ENCODE measurements around the gene C22orf15. TPM values are rescaled to one million over a fixed set of nuclear protein-coding genes. Genes with fewer than 3 reads are reported as not detected.
A peak's percentile ranks its signal among the peaks of the same experiment; 100 is the strongest.

Gene C22orf15
- total RNA-seq, 2 donors from 2014 or later: 1.5 to 2.2 TPM

- H3K36me3 Mint-ChIP-seq (ENCODE audit: low read depth): peaks cover 25% of the 10 kb centered on the region
These were observed 26.3 kb downstream of the C22orf15 start for GRCh38 chr22:23789121-23789520.

GRCh38 chr22:23789638-23790037 lies 26.8 kb downstream of the C22orf15 start:
- peak overlapping the region; percentile 74 for H3K27ac Mint-ChIP-seq
- H3K27ac ChIP-seq (ENCODE audit: low read depth, low read length): no peak overlapping the region
- TF ChIP-seq CTCF (conservative IDR thresholded peaks at IDR 0.05): peak; percentile 49
- no peaks in the 10 kb centered on the region for H3K9me3 ChIP-seq (ENCODE audit: control insufficient read depth, low read length)
- H3K27me3 Mint-ChIP-seq (ENCODE audit: insufficient read depth): no peaks in the 10 kb centered on the region
- peaks cover 19% of the 10 kb centered on the region for H3K4me1 ChIP-seq (ENCODE audit: control insufficient read depth, insufficient read depth, low read length)
- 86 to 89% methylated on average over 3 to 4 of the region's 4 CpGs for WGBS, 2 experiments (ENCODE audit: insufficient coverage in 1 of 2, insufficient read length in 1 of 2)
- H3K36me3 Mint-ChIP-seq (ENCODE audit: low read depth): peaks cover 30% of the 10 kb centered on the region
- no peaks in the 10 kb centered on the region for H3K9me3 Mint-ChIP-seq
- H3K36me3 ChIP-seq (ENCODE audit: control insufficient read depth, insufficient read depth, low read length): peaks cover 34% of the 10 kb centered on the region
- peaks cover 39% of the 10 kb centered on the region for H3K4me1 Mint-ChIP-seq
- H3K9ac ChIP-seq (ENCODE audit: extremely low read depth, low read length, poor library complexity, severe bottlenecking): peak overlapping the region; percentile 19
- no peaks in the 10 kb centered on the region for H3K27me3 ChIP-seq (ENCODE audit: control insufficient read depth, insufficient read depth, low read length, poor library complexity, severe bottlenecking)
- peak; percentile 60 for DNase-seq
- peak overlapping the region; percentile 79 for H3K4me3 Mint-ChIP-seq
- peak overlapping the region; percentile 21 for H3K4me3 ChIP-seq (ENCODE audit: low read length)

More at GRCh38 chr22:23789121-23789520, 26.3 kb downstream of the C22orf15 start:
- Mint-ChIP-seq H3K27me3 (ENCODE audit: insufficient read depth) (no peaks in the 10 kb centered on the region), H3K4me1 (peaks cover 39% of the 10 kb centered on the region), H3K27ac (peak overlapping the region; percentile 74), H3K4me3 (peak overlapping the region; percentile 79), H3K9me3 (no peaks in the 10 kb centered on the region)
- WGBS, 2 experiments (ENCODE audit: insufficient coverage in 1 of 2, insufficient read length in 1 of 2): 64 to 69% methylated on average over 3 to 4 of the region's 4 CpGs
- no peak for TF ChIP-seq CTCF (conservative IDR thresholded peaks at IDR 0.05)
- Histone ChIP-seq H3K4me3 (ENCODE audit: low read length) (peak overlapping the region; percentile 21), H3K9me3 (ENCODE audit: control insufficient read depth, low read length) (no peaks in the 10 kb centered on the region), H3K27me3 (ENCODE audit: control insufficient read depth, insufficient read depth, low read length, poor library complexity, severe bottlenecking) (no peaks in the 10 kb centered on the region), H3K4me1 (ENCODE audit: control insufficient read depth, insufficient read depth, low read length) (peaks cover 19% of the 10 kb centered on the region), H3K36me3 (ENCODE audit: control insufficient read depth, insufficient read depth, low read length) (peaks cover 29% of the 10 kb centered on the region), H3K27ac (ENCODE audit: low read depth, low read length) (no peak overlapping the region), H3K9ac (ENCODE audit: extremely low read depth, low read length, poor library complexity, severe bottlenecking) (peak overlapping the region; percentile 19)
- peak; percentile 62 for DNase-seq

- no peak overlapping the region for H3K4me3 Mint-ChIP-seq
- DNase-seq: no peak
These were observed 28.3 kb downstream of the C22orf15 start for GRCh38 chr22:23790819-23791737.

More at GRCh38 chr22:23790819-23791737, 28.3 kb downstream of the C22orf15 start:
- no peaks in the 10 kb centered on the region for H3K27me3 Mint-ChIP-seq (ENCODE audit: insufficient read depth)
- no peak for TF ChIP-seq CTCF (conservative IDR thresholded peaks at IDR 0.05)
- no peaks in the 10 kb centered on the region for H3K9me3 Mint-ChIP-seq
- H3K9me3 ChIP-seq (ENCODE audit: control insufficient read depth, low read length): no peaks in the 10 kb centered on the region
- H3K4me1 ChIP-seq (ENCODE audit: control insufficient read depth, insufficient read depth, low read length): peaks cover 19% of the 10 kb centered on the region
- peak overlapping the region; percentile 44 for H3K27ac Mint-ChIP-seq
- H3K36me3 Mint-ChIP-seq (ENCODE audit: low read depth): peaks cover 41% of the 10 kb centered on the region
- H3K4me1 Mint-ChIP-seq: peaks cover 39% of the 10 kb centered on the region
- no peak overlapping the region for H3K4me3 ChIP-seq (ENCODE audit: low read length)
- H3K27me3 ChIP-seq (ENCODE audit: control insufficient read depth, insufficient read depth, low read length, poor library complexity, severe bottlenecking): no peaks in the 10 kb centered on the region
- H3K9ac ChIP-seq (ENCODE audit: extremely low read depth, low read length, poor library complexity, severe bottlenecking): no peak overlapping the region
- H3K36me3 ChIP-seq (ENCODE audit: control insufficient read depth, insufficient read depth, low read length): peaks cover 47% of the 10 kb centered on the region
- H3K27ac ChIP-seq (ENCODE audit: low read depth, low read length): no peak overlapping the region
- WGBS, 2 experiments (ENCODE audit: insufficient coverage in 1 of 2, insufficient read length in 1 of 2): 86 to 87% methylated on average over 10 of the region's 11 CpGs
